Activated CD8-positive, alpha-beta memory T cell treated with anti-CD3 and anti-CD28 coated beads for 36 hours (primary cell): Measurements from ENCODE around the gene CCDC116. TPM values are rescaled to one million over a fixed set of nuclear protein-coding genes. Genes with fewer than 3 reads are reported as not detected.
"Not testable (repeated sequence)": the region's sequence is repeated elsewhere in the genome, so short reads cannot be mapped to it uniquely, and the experiment has no call there.

Experiments used
- CTCF ChIA-PET: fragments of 350-600 bp; sonication (Branson Sonifier 250); formaldehyde crosslinking; loops from one replicate; lab custom pipeline; 2021; ENCODE audit warnings: antibody characterized with exemption; lab: Charles Lee
- POLR2A ChIA-PET: fragments of 350-600 bp; sonication (Branson Sonifier 250); formaldehyde crosslinking; loops from one replicate; lab custom pipeline; 2021; ENCODE audit warnings: antibody characterized with exemption; lab: Charles Lee
- total RNA-seq, 2 experiments: library from RNA; stranded (reverse); gene quantifications; one replicate each; pipeline ENCODE4 v1.2.3, GENCODE V29; 2021

The CCDC116 gene
- total RNA-seq, 2 experiments from 2014 or later: 0.21 to 0.25 TPM

- ChIA-PET CTCF (interaction anchor here (1.4 to 3.3 kb wide), 2 partner anchors 11 to 55 kb away, joined by 6 to 61 read pairs; partner anchors contain the start of gene YDJC), POLR2A (interaction anchor here (1.6 to 4.4 kb wide), 3 partner anchors 10 to 17 kb away, joined by 5 to 84 read pairs (median 14); partner anchors contain the start of genes CCDC116 and YDJC)
These were observed 8.2 kb downstream of the CCDC116 start for GRCh38 chr22:21640810-21641209.

- POLR2A ChIA-PET: interaction anchor here (1.6 to 4.4 kb wide), 4 partner anchors 11 to 24 kb away, joined by 5 to 84 read pairs (median 10); partner anchors contain the start of genes CCDC116, PPIL2 and YDJC
- CTCF ChIA-PET: interaction anchor here (0.5 to 3.3 kb wide), 5 partner anchors 12 to 72 kb away, joined by 3 to 61 read pairs (median 6); partner anchors contain the start of gene YDJC
These were observed 8.8 kb downstream of the CCDC116 start for GRCh38 chr22:21641417-21641788.

GRCh38 chr22:21641789-21642583, 9.4 kb downstream of the CCDC116 start, which contains the start of gene SDF2L1:
Gene SDF2L1 (plus strand): TSS chr22:21642302. CDS start chr22:21642337, 35 bp downstream.
- ChIA-PET CTCF (interaction anchor here (0.5 to 3.3 kb wide), 9 partner anchors 9 to 73 kb away, joined by 3 to 61 read pairs (median 6); partner anchors contain the start of genes CCDC116 and YDJC), POLR2A (interaction anchor here (1.6 to 4.4 kb wide), 4 partner anchors 10 to 23 kb away, joined by 5 to 84 read pairs (median 10); partner anchors contain the start of genes CCDC116, PPIL2 and YDJC)

GRCh38 chr22:21642584-21643448, 10.3 kb downstream of the CCDC116 start:
- POLR2A ChIA-PET: interaction anchor here (0.6 to 4.4 kb wide), 7 partner anchors 9 to 1543 kb away, joined by 3 to 84 read pairs (median 5); partner anchors contain the start of genes CCDC116, PPIL2 and YDJC
- CTCF ChIA-PET: interaction anchor here (0.5 to 3.3 kb wide), 12 partner anchors 9 to 77 kb away, joined by 3 to 61 read pairs (median 4); partner anchors contain the start of genes CCDC116 and YDJC

GRCh38 chr22:21643533-21644357, 11.2 kb downstream of the CCDC116 start:
- ChIA-PET POLR2A (interaction anchor here (1.0 to 4.4 kb wide), 3 partner anchors 13 to 56 kb away, joined by 4 to 84 read pairs (median 6); partner anchors contain the start of genes CCDC116, PPIL2 and YDJC), CTCF (interaction anchor here (1.2 to 3.3 kb wide), 8 partner anchors 10 to 67 kb away, joined by 3 to 61 read pairs (median 4); partner anchors contain the start of genes CCDC116 and YDJC)

- POLR2A ChIA-PET: not testable (repeated sequence)
- CTCF ChIA-PET: interaction anchor here (0.7 to 2.5 kb wide), 3 partner anchors 10 to 17 kb away, joined by 3 to 16 read pairs (median 5); no protein-coding TSS in a partner anchor
These were observed 13.0 kb downstream of the CCDC116 start for GRCh38 chr22:21645513-21645912.

GRCh38 chr22:21646608-21647590, 14.3 kb downstream of the CCDC116 start:
- CTCF ChIA-PET: interaction anchor here (0.5 to 2.5 kb wide), 10 partner anchors 11 to 1546 kb away, joined by 3 to 16 read pairs (median 3); partner anchors contain the start of gene CCDC116
- POLR2A ChIA-PET: interaction anchor here (0.6 to 0.9 kb wide), 2 partner anchors 18 to 78 kb away, joined by 4 to 10 read pairs; no protein-coding TSS in a partner anchor

- ChIA-PET CTCF (no interaction called here), POLR2A (no interaction called here)
These were observed 17.7 kb downstream of the CCDC116 start for GRCh38 chr22:21650280-21650679.

- ChIA-PET CTCF (interaction anchor here (2.0 kb wide), 1 partner anchor 15 kb away, joined by 4 read pairs; the partner anchor contains the start of gene PPIL2), POLR2A (interaction anchor here (2.6 kb wide), 1 partner anchor 9 kb away, joined by 14 read pairs; the partner anchor contains the start of gene SDF2L1)
These were observed 18.4 kb downstream of the CCDC116 start for GRCh38 chr22:21650823-21651520.

- ChIA-PET CTCF (interaction anchor here (1.2 to 3.4 kb wide), 4 partner anchors 9 to 22 kb away, joined by 3 to 18 read pairs (median 8); partner anchors contain the start of genes PPIL2, SDF2L1 and YDJC), POLR2A (interaction anchor here (2.6 kb wide), 1 partner anchor 9 kb away, joined by 14 read pairs; the partner anchor contains the start of gene SDF2L1)
These were observed 19.0 kb downstream of the CCDC116 start for GRCh38 chr22:21651521-21652009.

GRCh38 chr22:21652010-21652546, 19.5 kb downstream of the CCDC116 start:
- CTCF ChIA-PET: interaction anchor here (1.2 to 3.4 kb wide), 4 partner anchors 10 to 23 kb away, joined by 3 to 18 read pairs (median 8); partner anchors contain the start of genes PPIL2, SDF2L1 and YDJC
- POLR2A ChIA-PET: interaction anchor here (0.6 to 2.6 kb wide), 3 partner anchors 10 to 135 kb away, joined by 3 to 14 read pairs (median 3); partner anchors contain the start of gene SDF2L1

- ChIA-PET POLR2A (interaction anchor here (0.6 to 2.6 kb wide), 4 partner anchors 11 to 134 kb away, joined by 3 to 14 read pairs (median 4); partner anchors contain the start of genes PPIL2 and SDF2L1), CTCF (interaction anchor here (1.2 to 3.4 kb wide), 4 partner anchors 10 to 23 kb away, joined by 3 to 18 read pairs (median 8); partner anchors contain the start of genes PPIL2, SDF2L1 and YDJC)
These were observed 20.3 kb downstream of the CCDC116 start for GRCh38 chr22:21652547-21653545.

- POLR2A ChIA-PET: no interaction called here
- CTCF ChIA-PET: no interaction called here
These were observed 24.4 kb downstream of the CCDC116 start for GRCh38 chr22:21657020-21657359.
